HEK293 (cell line): ENCODE results near the gene TMEM150B.
A peak's percentile ranks its signal among the peaks of the same experiment; 100 is the strongest.

Experiments
- EGR2 ChIP-seq: fragments of 450-650 bp; formaldehyde crosslinking; IDR thresholded peaks from 2 replicates; pipeline ENCODE4 v1.5.1; 2016; ENCODE audit warnings: low read depth, missing biosample characterization, missing genetic modification characterization
- ELK4 ChIP-seq: IDR thresholded peaks from 2 replicates; pipeline ENCODE4 v1.6.1; 2011; ENCODE audit warnings: mild to moderate bottlenecking, low read depth, low read length, borderline replicate concordance
- FEZF1 ChIP-seq: fragments of 450-650 bp; formaldehyde crosslinking; IDR thresholded peaks from 2 replicates; pipeline ENCODE4 v1.5.1; 2016; ENCODE audit warnings: missing biosample characterization, missing genetic modification characterization
- KLF1 ChIP-seq: fragments of 450-650 bp; formaldehyde crosslinking; IDR thresholded peaks from 2 replicates; pipeline ENCODE4 v1.5.1; 2016; ENCODE audit warnings: missing biosample characterization, missing genetic modification characterization
- KLF16 ChIP-seq: fragments of 450-650 bp; formaldehyde crosslinking; IDR thresholded peaks from 2 replicates; pipeline ENCODE4 v1.5.1; 2017; ENCODE audit warnings: missing biosample characterization, missing genetic modification characterization
- KLF17 ChIP-seq: fragments of 450-650 bp; formaldehyde crosslinking; IDR thresholded peaks from 2 replicates; pipeline ENCODE4 v1.5.1; 2016; ENCODE audit warnings: missing biosample characterization, missing genetic modification characterization
- KLF8 ChIP-seq: fragments of 450-650 bp; formaldehyde crosslinking; IDR thresholded peaks from 2 replicates; pipeline ENCODE4 v1.5.1; 2016; ENCODE audit warnings: missing biosample characterization, missing genetic modification characterization
- SALL2 ChIP-seq: fragments of 450-650 bp; formaldehyde crosslinking; IDR thresholded peaks from 2 replicates; pipeline ENCODE4 v1.5.0; 2017; ENCODE audit warnings: missing biosample characterization, mild to moderate bottlenecking, missing genetic modification characterization, borderline replicate concordance
- SETDB1 ChIP-seq: IDR thresholded peaks from one replicate; pipeline ENCODE4 v1.6.1; 2017; ENCODE audit warnings: mild to moderate bottlenecking, low read length, moderate library complexity, mixed read lengths; ENCODE audit not compliant: insufficient read length
- ZBTB11 ChIP-seq: fragments of 450-650 bp; formaldehyde crosslinking; conservative IDR thresholded peaks from 2 replicates; pipeline ENCODE4 v1.5.1; 2016; ENCODE audit warnings: low read depth, missing biosample characterization, missing genetic modification characterization
- ZIC2 ChIP-seq: fragments of 450-650 bp; formaldehyde crosslinking; IDR thresholded peaks from 2 replicates; pipeline ENCODE4 v1.5.1; 2016; ENCODE audit warnings: missing biosample characterization, missing genetic modification characterization
- ZNF148 ChIP-seq: fragments of 450-650 bp; formaldehyde crosslinking; IDR thresholded peaks from 2 replicates; pipeline ENCODE4 v1.5.0; 2017; ENCODE audit warnings: missing biosample characterization, missing genetic modification characterization, borderline replicate concordance
- ZNF169 ChIP-seq: fragments of 450-650 bp; formaldehyde crosslinking; IDR thresholded peaks from 2 replicates; pipeline ENCODE4 v1.5.1; 2016; ENCODE audit warnings: missing biosample characterization, missing genetic modification characterization
- ZNF175 ChIP-seq: fragments of 450-650 bp; formaldehyde crosslinking; IDR thresholded peaks from 2 replicates; pipeline ENCODE4 v1.5.1; 2016; ENCODE audit warnings: missing biosample characterization, missing genetic modification characterization
- ZNF2 ChIP-seq: fragments of 450-650 bp; formaldehyde crosslinking; IDR thresholded peaks from 2 replicates; pipeline ENCODE4 v1.5.1; 2016; ENCODE audit warnings: missing biosample characterization, missing genetic modification characterization
- ZNF214 ChIP-seq: fragments of 450-650 bp; formaldehyde crosslinking; IDR thresholded peaks from 2 replicates; pipeline ENCODE4 v1.5.1; 2017; ENCODE audit warnings: missing biosample characterization, mild to moderate bottlenecking, missing genetic modification characterization, borderline replicate concordance
- ZNF24 ChIP-seq: fragments of 450-650 bp; formaldehyde crosslinking; IDR thresholded peaks from 2 replicates; pipeline ENCODE4 v1.5.1; 2016; ENCODE audit warnings: missing biosample characterization, missing genetic modification characterization
- ZNF341 ChIP-seq: fragments of 450-650 bp; formaldehyde crosslinking; IDR thresholded peaks from 2 replicates; pipeline ENCODE4; 2016; ENCODE audit warnings: low read depth, missing biosample characterization, missing genetic modification characterization
- ZNF394 ChIP-seq: fragments of 450-650 bp; formaldehyde crosslinking; IDR thresholded peaks from 2 replicates; pipeline ENCODE4 v1.5.1; 2016; ENCODE audit warnings: missing biosample characterization, missing genetic modification characterization, mild to moderate bottlenecking, moderate library complexity, borderline replicate concordance
- ZNF501 ChIP-seq: fragments of 450-650 bp; formaldehyde crosslinking; IDR thresholded peaks from 2 replicates; pipeline ENCODE4 v1.5.1; 2016; ENCODE audit warnings: missing biosample characterization, missing genetic modification characterization
- ZNF510 ChIP-seq: fragments of 450-650 bp; formaldehyde crosslinking; IDR thresholded peaks from 2 replicates; pipeline ENCODE4 v1.5.1; 2018; ENCODE audit warnings: mild to moderate bottlenecking, missing genetic modification characterization, missing biosample characterization; ENCODE audit not compliant: insufficient replicate concordance
- ZNF600 ChIP-seq: fragments of 450-650 bp; formaldehyde crosslinking; IDR thresholded peaks from 2 replicates; pipeline ENCODE4 v1.5.1; 2016; ENCODE audit warnings: missing biosample characterization, missing genetic modification characterization
- ZNF610 ChIP-seq: fragments of 450-650 bp; formaldehyde crosslinking; IDR thresholded peaks from 2 replicates; pipeline ENCODE4 v1.5.1; 2016; ENCODE audit warnings: missing biosample characterization, missing genetic modification characterization, borderline replicate concordance
- ZNF621 ChIP-seq: fragments of 450-650 bp; formaldehyde crosslinking; IDR thresholded peaks from 2 replicates; pipeline ENCODE4 v1.5.1; 2017; ENCODE audit warnings: missing biosample characterization, missing genetic modification characterization
- ZNF623 ChIP-seq: fragments of 450-650 bp; formaldehyde crosslinking; IDR thresholded peaks from 2 replicates; pipeline ENCODE4 v1.5.1; 2016; ENCODE audit warnings: missing biosample characterization, missing genetic modification characterization
- ZNF629 ChIP-seq: fragments of 450-650 bp; formaldehyde crosslinking; IDR thresholded peaks from 2 replicates; pipeline ENCODE4 v1.5.1; 2017; ENCODE audit warnings: missing biosample characterization, missing genetic modification characterization
- ZNF660 ChIP-seq: fragments of 450-650 bp; IDR thresholded peaks from 2 replicates; pipeline ENCODE4 v1.5.1; 2018; ENCODE audit warnings: missing biosample characterization, mild to moderate bottlenecking, missing genetic modification characterization
- ZNF664 ChIP-seq: fragments of 450-650 bp; formaldehyde crosslinking; IDR thresholded peaks from 2 replicates; pipeline ENCODE4 v1.5.1; 2016; ENCODE audit warnings: missing biosample characterization, missing genetic modification characterization
- ZNF837 ChIP-seq: fragments of 450-650 bp; formaldehyde crosslinking; IDR thresholded peaks from 2 replicates; pipeline ENCODE4 v1.5.1; 2016; ENCODE audit warnings: missing biosample characterization, missing genetic modification characterization
- ZNF843 ChIP-seq: fragments of 450-650 bp; formaldehyde crosslinking; IDR thresholded peaks from 2 replicates; pipeline ENCODE4 v1.5.1; 2016; ENCODE audit warnings: missing biosample characterization, missing genetic modification characterization
- ZSCAN18 ChIP-seq: fragments of 450-650 bp; formaldehyde crosslinking; IDR thresholded peaks from 2 replicates; pipeline ENCODE4 v1.5.1; 2016; ENCODE audit warnings: missing biosample characterization, missing genetic modification characterization

Gene TMEM150B

GRCh38 chr19:55339889-55340783 is 15.0 kb upstream of the TMEM150B start (continued):
- TF ChIP-seq SETDB1 (no peak), ZNF341 (tag by site-specific recombination) (0 out of 2 replicates have a peak, but pooled peaks have one; percentile 12), ZBTB11 (tag by site-specific recombination) (no peak), KLF1 (tag by site-specific recombination) (no peak), ZNF610 (no peak), ELK4 (no peak), ZNF621 (tag by site-specific recombination) (no peak), SALL2 (tag by site-specific recombination) (0 out of 2 replicates have a peak, but pooled peaks have one; percentile 63), ZNF175 (no peak), ZNF214 (tag by site-specific recombination) (no peak), ZNF629 (tag by site-specific recombination) (0 out of 2 replicates have a peak, but pooled peaks have one; percentile 3), ZNF664 (tag by site-specific recombination) (no peak), ZIC2 (no peak), ZNF2 (tag by site-specific recombination) (no peak), KLF17 (tag by site-specific recombination) (no peak), ZNF600 (no peak), ZNF24 (tag by site-specific recombination) (no peak), KLF8 (tag by site-specific recombination) (no peak; the same call in 1 of the 2 replicates), ZSCAN18 (tag by site-specific recombination) (0 out of 2 replicates have a peak, but pooled peaks have one; percentile 9), ZNF510 (no peak), ZNF623 (no peak), EGR2 (tag by site-specific recombination) (no peak), KLF16 (tag by site-specific recombination) (no peak), ZNF660 (tag by site-specific recombination) (no peak), ZNF169 (no peak), FEZF1 (tag by site-specific recombination) (no peak), ZNF501 (tag by site-specific recombination) (0 out of 2 replicates have a peak, but pooled peaks have one; percentile 39), ZNF394 (no peak), ZNF843 (tag by site-specific recombination) (no peak), ZNF837 (tag by site-specific recombination) (no peak), ZNF148 (0 out of 2 replicates have a peak, but pooled peaks have one; percentile 47)
